Measurements from ENCODE around the gene ISG20L2. TPM values are rescaled to one million over a fixed set of nuclear protein-coding genes. Genes with fewer than 3 reads are reported as not detected.
"Not testable (repeated sequence)": the region's sequence is repeated elsewhere in the genome, so short reads cannot be mapped to it uniquely, and the experiment has no call there.

Gene ISG20L2
- total RNA-seq: 12.8 and 19.7 TPM in 2 replicates
- polyA plus RNA-seq (2012): 24.2 TPM

DNA sequence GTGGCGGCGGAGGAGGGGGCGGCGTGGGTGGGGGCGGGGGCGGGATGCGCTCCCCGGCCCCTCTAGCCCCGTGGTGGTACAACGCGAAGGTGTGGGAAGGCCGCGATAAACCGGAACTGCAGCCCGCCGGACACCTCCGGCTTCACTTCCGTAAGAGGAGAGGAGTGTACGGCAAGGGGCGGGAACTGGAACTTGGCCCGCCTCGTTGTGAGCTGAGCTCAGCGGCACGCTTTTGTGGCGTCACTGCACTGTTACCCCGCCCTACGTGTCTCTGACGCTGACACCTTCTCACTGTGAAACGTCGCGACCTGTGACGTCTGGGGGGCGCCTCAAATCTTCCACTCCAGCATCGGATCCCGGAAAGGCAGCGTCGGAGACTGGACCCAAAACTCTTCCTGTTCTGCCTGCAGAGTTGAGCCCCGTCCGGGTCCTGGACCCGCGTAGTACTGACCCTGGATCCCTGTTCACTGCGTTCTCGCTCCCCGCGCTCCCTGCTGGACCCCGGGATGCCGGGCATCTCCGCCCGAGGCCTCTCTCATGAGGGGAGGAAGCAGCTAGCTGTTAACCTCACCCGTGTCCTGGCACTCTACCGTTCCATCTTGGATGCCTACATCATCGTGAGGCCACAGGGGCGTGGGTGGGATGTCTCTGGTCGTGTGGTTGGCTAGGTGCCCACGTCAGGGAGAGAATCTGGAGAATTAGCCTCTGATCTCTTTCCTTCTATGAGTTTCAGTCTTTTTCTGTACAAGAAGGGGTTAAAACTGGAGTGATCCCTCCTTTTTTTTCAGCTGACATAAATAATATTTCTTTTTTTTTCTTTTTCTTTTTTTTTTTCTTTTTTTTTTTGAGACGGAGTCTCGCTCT, at the start of gene ISG20L2:
TSS of gene ISG20L2 (minus strand) at position 168 of the 864 bp plus-strand sequence. CDS start 1,114 bp downstream, outside the sequence.
- peak; percentile 97 for DNase-seq (ENCODE audit: low read depth)

GRCh38 chr1:156777573-156777972, 49.0 kb upstream of the ISG20L2 start:
- no peak for DNase-seq (ENCODE audit: low read depth)

DNA sequence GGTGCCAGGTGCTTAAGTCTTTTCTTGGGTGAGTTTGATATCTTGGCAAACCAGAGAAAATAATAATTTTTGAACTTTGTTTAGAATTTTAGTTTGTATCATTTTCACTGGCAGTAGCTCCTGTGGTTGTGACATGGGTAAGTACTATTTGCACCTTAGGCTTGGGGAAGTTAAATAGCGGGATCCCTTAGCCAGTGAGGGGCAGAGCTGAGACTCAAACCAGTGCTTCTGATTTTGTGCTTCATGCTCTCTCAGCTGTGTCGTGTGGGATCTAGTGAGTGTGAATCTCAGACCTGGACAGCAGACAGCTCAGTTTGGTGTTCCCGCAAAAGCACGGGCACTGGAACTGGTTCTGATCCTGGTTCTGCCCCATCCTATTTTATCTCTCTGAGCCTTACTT, 48.4 kb upstream of the ISG20L2 start:
- no peak for DNase-seq (ENCODE audit: low read depth)

- no peak for DNase-seq (ENCODE audit: low read depth)
Measured at GRCh38 chr1:156775799-156776198, 47.2 kb upstream of the ISG20L2 start.

- DNase-seq (ENCODE audit: low read depth): no peak
Measured at GRCh38 chr1:156773607-156774006, 45.0 kb upstream of the ISG20L2 start.

DNA sequence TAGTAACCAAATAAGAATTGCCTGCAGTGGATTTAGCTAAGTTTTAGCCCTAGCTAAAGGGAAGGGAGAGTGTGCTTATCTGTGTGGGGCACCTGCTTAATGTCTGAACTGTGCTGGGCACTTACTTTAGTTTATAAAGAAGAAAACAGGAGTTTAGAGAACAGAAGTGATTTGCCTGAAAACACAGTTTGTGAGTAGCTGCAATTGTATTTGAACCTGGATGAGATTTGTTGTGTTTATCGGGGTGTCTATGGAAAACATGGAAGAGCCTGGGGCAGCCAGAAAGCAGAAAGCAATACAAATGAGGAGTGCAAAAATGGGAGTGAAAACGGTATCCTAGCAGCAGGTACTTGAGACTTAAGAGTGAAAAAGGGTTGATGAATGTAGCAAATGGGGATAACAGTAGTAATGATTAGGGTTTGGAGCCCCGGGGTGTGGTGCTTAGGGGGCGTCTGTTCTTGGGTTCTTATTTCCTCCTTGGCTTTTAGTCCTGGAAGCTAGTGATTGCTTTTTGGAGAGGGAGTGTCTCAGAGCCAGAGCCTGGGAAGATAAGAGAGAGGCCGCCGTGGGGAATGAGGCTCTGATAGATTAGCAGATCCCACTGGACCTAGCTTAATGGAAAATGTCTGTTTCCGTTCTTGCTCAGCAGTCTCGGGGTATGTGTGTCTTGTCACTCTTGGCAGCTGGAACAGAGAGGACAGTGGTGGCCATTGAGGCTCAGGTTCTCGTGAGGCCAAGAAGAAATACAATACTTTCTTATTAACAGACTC, 44.3 kb upstream of the ISG20L2 start:
- DNase-seq (ENCODE audit: low read depth): no peak

GRCh38 chr1:156772222-156772621, 43.7 kb upstream of the ISG20L2 start:
- no peak for DNase-seq (ENCODE audit: low read depth)

- no peak for DNase-seq (ENCODE audit: low read depth)
Measured at GRCh38 chr1:156768610-156769295, 40.2 kb upstream of the ISG20L2 start.

DNA sequence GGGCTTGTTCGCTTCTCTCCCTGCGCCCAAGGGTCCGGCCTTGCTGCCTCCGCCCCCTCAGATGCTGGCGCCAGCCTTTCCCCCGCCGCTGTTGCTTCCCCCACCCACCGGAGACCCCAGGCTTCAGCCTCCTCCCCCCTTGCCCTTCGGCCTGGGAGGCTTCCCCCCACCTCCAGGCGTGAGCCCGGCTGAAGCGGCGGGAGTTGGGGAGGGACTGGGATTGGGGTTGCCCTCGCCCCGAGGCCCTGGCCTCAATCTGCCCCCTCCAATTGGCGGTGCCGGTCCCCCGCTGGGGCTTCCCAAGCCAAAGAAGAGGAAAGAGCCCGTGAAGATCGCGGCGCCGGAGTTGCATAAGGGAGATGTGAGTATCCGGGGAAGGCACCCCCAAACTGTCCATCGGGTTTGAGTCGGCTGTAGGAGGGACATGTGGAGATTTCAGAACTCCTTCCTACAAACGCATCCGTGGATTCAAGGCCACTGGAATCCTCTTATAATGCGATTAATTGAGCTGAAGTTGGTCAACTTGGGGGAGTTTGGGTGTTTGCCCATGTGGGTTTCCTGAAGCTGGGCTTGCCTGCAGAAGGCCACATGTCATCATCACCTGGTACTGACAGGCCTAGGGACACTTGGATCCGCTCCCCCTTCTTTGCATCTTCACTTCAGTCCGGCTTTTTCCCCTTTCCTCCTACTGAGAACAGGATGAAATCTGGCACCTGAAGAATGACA, 39.5 kb upstream of the ISG20L2 start:
- no peak for DNase-seq (ENCODE audit: low read depth)

- DNase-seq (ENCODE audit: low read depth): peak; percentile 100
Measured at GRCh38 chr1:156767101-156767878, 38.7 kb upstream of the ISG20L2 start, which contains the start of gene PRCC. TSS of gene PRCC (plus strand) at chr1:156767535. CDS start at chr1:156767772, 237 bp downstream.

DNA sequence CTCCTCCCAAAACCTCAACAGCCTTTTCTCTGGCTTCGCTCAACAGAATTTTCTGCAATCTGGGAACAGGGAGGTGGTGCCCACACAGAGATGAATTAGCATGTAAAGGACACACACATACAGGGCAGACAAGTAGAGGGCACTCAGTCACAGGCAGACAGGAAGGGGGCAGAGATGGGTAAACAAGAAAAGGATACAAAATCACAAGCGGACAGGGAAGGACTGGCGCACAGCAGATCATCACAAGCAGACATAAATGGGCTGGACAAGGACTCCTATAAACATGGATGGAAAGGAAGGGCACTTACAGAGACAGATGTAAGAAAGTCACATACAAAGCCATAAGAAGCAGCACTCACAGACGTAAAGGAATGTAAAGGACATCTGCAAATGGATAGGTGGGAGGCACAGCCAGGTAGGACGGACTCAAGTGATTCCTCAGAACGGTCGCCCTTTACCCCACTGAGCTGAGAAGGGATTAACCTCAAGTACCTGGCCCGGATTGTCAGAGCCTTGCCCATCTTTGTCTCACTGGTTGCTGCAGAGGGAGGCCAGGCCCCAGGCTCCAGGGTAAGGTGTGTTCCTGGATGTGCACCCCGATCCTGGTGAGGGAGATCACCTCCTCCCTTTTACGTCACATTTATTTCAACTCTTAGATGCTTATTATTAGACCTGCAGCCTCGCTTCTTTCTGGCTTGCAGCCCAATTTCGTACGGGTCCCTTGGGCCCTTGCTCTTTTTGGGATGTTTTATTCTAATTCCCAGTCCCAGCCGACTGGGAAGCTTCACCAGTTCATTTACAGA, 37.9 kb upstream of the ISG20L2 start:
- peak; percentile 25 for DNase-seq (ENCODE audit: low read depth)

DNA sequence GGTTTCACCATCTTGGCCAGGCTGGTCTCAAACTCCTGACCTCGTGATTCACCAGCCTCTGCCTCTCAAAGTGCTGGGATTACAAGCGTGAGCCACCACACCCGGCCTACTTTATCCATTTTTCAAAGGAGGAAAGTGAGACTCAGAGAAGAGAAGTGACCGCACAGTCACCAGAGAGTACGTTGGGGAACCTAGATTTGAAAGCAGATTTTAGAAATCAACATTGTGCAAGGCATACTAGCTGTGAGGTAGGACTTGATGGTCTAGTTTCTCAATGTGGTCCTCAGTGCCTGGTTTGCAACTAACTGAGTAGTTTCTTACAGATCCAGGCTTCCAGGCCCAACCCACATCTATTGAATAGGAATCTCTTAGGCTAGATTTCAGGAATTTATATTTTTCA, 37.1 kb upstream of the ISG20L2 start:
- no peak for DNase-seq (ENCODE audit: low read depth)

DNA sequence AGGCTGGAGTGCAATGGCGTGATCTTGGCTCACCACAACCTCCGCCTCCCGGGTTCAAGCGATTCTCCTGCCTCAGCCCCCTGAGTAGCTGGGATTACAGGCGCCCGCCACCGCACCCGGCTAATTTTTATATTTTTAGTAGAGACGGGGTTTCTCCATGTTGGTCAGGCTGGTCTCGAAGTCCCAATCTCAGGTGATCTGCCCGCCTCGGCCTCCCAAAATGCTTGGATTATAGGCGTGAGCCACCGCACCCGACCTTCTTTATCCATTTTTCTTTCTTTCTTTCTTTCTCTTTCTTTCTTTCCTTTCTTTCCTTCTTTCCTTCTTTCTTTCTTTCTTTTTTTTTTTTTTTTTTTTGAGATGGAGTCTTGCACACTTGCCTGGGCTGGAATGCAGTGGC, 36.6 kb upstream of the ISG20L2 start:
- DNase-seq (ENCODE audit: low read depth): not testable (repeated sequence)

DNA sequence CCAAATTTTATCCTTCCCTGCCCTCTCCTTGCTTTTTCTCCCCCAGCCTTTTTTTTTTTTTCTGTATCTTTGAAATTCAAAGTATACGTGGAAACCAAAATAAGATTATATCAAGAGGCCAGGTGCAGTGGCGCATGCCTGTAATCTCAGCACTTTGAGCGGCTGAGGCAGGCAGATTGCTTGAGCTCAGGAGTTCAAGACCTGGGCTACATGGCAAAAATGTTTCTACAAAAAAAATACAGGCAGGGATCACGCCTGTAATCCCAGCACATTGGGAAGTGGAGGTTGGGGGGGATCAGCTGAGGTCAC, 32.2 kb upstream of the ISG20L2 start:
- DNase-seq (ENCODE audit: low read depth): no peak

GRCh38 chr1:156760092-156760795, 31.7 kb upstream of the ISG20L2 start:
- DNase-seq (ENCODE audit: low read depth): peak; percentile 82

DNA sequence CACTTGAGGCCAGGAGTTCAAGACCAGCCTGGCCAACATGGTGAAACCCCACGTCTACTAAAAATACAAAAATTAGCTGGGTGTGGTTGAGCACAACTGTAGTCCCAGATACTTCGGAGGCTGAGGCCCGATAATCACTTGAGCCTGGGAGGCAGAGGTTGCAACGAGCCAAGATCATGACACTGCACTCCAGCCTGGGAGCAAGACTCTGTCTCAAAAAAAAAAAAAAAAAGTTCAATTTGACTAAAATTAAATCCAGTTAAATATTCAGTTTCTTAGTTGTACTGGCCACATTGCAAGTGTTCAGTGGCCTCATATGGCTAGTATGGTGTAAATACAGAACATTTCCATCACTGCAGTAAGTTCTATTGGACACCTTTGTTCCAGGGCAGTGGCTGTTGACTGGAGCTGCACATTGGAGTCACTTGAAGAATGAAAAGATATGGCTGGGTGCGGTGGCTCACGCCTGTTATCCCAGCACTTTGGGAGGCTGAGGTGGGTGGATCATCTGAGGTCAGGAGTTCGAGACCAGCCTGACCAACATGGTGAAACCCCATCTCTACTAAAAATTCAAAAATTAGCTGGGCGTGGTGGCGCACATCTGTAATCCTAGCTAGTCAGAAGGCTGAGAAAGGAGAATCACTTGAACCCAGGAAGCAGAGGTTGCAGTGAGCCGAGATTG, 29.1 kb upstream of the ISG20L2 start:
- DNase-seq (ENCODE audit: low read depth): not testable (repeated sequence)

DNA sequence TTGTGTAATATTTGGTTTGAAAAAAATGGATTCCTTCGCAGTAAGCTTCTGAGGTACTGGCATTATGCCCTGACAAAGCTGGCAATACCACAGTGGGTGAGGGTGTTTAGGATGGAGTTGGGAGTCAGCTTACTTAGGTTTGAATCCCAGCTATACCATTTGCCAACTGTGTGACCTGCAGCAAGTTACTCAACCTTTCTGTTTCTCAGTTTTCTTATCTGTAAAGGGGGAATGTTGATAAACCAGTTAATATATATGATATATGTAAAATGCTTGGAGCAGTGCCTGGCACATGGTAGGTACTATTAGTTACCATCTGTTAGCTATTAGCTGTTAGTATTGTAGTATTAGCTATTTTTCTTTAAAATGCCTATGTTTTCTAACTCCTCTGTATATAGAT, 27.8 kb upstream of the ISG20L2 start:
- no peak for DNase-seq (ENCODE audit: low read depth)

DNA sequence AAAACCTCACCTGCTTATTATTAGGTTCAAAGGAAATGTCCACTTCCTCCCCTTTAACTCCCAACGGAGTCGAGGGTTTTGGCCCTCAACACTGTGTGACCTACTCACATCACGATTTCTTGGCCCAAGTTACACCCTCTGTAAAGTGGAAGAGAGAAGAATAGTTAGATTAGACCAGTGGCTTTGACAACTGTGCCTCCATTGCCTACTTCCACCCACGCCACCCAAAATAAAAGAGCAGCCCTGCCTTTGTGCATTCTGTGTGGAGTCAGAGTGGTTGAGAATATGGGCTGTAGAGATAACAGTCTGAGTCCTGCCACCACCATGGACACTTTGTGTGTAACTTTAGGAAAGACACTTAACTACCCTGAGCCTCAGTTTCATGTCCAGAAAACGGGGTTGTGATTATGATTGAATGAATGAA, 27.0 kb upstream of the ISG20L2 start:
- no peak for DNase-seq (ENCODE audit: low read depth)
